PC-9 (cell line): Measurements from ENCODE around the gene RMND5A.

Experiments
- EZH2 ChIP-seq: fragments of 200-600 bp; sonication (generic); IDR thresholded peaks from 2 replicates; pipeline ENCODE4 v1.8.0; 2017; ENCODE audit warnings: antibody characterized with exemption, low read depth
- TF ChIP-seq, protein P1 (sequence below): fragments of 200-600 bp; sonication (generic); conservative IDR thresholded peaks from 2 replicates; pipeline ENCODE4 v1.6.1; 2017; ENCODE audit warnings: mixed run types, antibody characterized with exemption, mild to moderate bottlenecking, moderate library complexity

DNA sequence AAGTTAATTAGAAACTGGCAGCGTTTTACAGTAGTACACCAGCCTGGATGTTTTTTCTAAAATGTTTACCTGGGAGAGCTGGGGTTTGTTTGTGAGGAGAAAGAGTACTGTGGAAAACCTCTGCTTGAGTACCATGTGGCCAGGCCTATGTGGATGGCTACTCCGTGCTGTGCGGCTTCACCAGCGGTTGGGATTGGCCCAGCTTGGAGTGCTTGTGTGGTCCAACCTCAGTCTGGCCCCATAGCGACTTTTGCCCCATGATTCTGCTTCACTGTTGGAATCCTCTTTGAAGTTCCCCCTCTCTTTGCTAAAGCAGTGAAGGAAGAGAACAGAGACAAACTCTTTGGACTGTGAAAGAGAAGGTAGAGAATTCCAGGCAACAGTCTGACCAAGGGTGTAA is 54.8 kb downstream of the RMND5A start:
- TF ChIP-seq EZH2: no peak
- TF ChIP-seq, protein P1, sequence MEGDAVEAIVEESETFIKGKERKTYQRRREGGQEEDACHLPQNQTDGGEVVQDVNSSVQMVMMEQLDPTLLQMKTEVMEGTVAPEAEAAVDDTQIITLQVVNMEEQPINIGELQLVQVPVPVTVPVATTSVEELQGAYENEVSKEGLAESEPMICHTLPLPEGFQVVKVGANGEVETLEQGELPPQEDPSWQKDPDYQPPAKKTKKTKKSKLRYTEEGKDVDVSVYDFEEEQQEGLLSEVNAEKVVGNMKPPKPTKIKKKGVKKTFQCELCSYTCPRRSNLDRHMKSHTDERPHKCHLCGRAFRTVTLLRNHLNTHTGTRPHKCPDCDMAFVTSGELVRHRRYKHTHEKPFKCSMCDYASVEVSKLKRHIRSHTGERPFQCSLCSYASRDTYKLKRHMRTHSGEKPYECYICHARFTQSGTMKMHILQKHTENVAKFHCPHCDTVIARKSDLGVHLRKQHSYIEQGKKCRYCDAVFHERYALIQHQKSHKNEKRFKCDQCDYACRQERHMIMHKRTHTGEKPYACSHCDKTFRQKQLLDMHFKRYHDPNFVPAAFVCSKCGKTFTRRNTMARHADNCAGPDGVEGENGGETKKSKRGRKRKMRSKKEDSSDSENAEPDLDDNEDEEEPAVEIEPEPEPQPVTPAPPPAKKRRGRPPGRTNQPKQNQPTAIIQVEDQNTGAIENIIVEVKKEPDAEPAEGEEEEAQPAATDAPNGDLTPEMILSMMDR: no peak
